ENCODE measurements around the gene PSD.

The PSD gene

DNA sequence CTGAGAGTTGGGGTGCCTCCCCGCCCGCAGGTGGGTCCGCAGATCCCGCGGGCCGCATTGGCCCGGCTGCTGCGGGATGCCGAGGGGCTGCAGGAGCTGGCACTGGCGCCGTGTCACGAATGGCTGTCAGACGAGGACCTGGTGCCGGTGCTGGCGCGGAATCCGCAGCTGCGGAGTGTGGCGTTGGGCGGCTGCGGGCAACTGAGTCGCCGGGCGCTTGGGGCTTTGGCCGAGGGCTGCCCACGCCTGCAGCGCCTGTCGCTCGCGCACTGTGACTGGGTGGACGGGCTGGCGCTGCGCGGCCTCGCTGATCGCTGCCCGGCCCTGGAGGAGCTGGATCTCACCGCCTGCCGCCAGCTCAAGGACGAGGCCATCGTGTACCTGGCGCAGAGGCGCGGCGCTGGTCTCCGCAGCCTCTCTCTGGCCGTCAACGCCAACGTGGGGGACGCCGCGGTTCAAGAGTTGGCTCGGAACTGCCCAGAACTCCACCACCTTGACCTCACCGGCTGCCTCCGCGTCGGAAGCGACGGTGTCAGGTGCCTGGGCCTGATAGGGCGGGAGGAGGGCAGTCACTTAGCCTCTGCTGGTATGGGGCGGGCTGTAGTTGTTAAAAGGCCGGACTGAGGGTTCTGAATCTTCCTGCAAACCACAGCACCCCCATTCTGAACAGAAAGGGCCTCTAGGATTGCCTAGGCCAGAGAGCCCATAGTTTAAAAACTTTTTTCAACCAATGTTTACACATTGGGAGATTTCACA lies 3.4 kb upstream of the PSD start:
- in situ Hi-C loops (cut with MboI; ENCODE audit: low sequenced_read_pairs) = no loop called here

DNA sequence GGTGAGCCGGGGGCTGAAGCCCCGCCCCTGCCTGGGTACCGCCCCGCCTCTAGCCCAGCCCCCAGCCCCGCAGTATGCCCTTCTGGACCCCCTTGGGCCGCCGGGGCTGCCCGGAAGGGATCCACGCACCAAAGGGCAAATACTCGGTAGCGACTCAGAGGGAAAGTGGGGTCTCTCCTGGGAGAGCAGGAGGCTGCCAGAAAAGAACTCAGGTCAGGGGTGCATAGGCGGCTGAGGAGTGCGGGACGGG lies 2.8 kb upstream of the PSD start:
- in situ Hi-C loops (cut with MboI; ENCODE audit: low sequenced_read_pairs) = no loop called here

DNA sequence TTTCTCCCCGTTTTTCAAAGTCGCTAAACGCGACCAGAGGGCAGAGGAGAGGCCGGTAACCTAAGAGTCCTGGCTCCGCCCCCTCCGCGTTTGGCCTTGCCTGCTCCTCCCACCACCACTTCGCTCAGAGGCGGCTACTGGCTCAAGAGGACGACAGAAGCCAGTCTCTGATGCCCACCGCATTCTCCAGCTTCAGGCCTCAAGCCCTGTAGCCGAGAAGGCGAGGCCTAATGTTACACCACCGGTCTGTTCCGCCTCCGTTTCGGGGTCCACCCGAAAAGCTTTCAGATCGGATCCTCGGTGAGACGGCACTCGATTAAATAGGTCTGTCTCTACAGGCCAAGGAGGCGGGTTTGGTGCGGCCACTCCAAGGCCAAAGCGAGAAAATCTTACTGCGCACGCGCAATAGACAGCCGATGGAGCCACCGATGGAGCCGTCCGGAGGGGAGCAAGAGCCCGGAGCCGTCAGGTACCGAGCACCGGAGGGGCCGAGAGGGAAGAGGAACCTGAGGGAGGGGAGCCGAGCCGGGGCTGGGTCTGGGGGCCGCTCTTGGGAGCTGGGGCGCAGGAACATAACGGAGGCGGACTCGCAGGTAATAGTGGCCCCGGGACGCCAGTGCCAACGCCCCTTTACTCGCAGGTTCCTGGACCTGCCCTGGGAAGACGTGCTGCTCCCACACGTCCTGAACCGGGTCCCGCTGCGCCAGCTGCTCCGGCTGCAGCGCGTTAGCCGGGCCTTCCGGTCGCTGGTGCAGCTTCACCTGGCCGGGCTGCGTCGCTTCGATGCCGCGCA lies 2.3 kb upstream of the PSD start, which contains the start of gene FBXL15:
Gene FBXL15 (plus strand): TSS at position 123 of the 793 bp plus-strand sequence. CDS start 294 bp downstream, at position 417.
- in situ Hi-C loops (cut with MboI; ENCODE audit: low sequenced_read_pairs) = no loop called here

GRCh38 chr10:102420181-102420713 lies 1.7 kb upstream of the PSD start:
- in situ Hi-C loops (cut with MboI; ENCODE audit: low sequenced_read_pairs) = no loop called here

- in situ Hi-C loops (cut with MboI; ENCODE audit: low sequenced_read_pairs) = no loop called here
Observed at GRCh38 chr10:102419269-102420180, 940 bp upstream of the PSD start.

DNA sequence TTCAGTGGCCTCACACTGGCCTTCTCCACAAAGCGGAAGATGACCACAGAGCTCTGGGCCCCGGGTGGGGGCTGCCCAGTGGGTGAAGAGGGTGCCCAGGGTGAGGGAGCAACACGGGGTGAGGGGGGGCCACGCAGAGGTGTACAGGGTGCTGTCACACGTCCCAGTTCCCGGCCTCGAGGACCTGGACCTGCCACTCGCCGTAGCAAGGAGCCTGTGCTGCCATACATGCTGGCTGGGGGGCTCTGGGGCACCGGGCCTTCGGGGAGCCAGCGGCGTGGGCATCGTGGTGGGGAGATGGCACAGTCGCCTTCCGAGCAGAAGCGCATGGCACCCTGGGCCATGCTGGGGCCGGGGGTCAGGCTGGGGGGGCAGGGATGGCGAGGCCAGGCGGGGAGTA lies 1.9 kb downstream of the PSD start:
- in situ Hi-C loops (cut with MboI; ENCODE audit: low sequenced_read_pairs) = no loop called here

GRCh38 chr10:102416283-102416682 lies 2.3 kb downstream of the PSD start:
- in situ Hi-C loops (cut with MboI; ENCODE audit: low sequenced_read_pairs) = no loop called here

- in situ Hi-C loops (cut with MboI; ENCODE audit: low sequenced_read_pairs) = no loop called here
Observed at GRCh38 chr10:102414749-102415148, 3.8 kb downstream of the PSD start.

- in situ Hi-C loops (cut with MboI; ENCODE audit: low sequenced_read_pairs) = no loop called here
Observed at GRCh38 chr10:102413806-102414561, 4.6 kb downstream of the PSD start.

GRCh38 chr10:102413053-102413705 lies 5.4 kb downstream of the PSD start:
- in situ Hi-C loops (cut with MboI; ENCODE audit: low sequenced_read_pairs) = no loop called here

GRCh38 chr10:102412293-102412692 lies 6.3 kb downstream of the PSD start:
- in situ Hi-C loops (cut with MboI; ENCODE audit: low sequenced_read_pairs) = no loop called here

- in situ Hi-C loops (cut with MboI; ENCODE audit: low sequenced_read_pairs) = no loop called here
Observed at GRCh38 chr10:102411341-102412255, 7.0 kb downstream of the PSD start.

GRCh38 chr10:102410429-102411073 lies 8.0 kb downstream of the PSD start:
- in situ Hi-C loops (cut with MboI; ENCODE audit: low sequenced_read_pairs) = no loop called here

DNA sequence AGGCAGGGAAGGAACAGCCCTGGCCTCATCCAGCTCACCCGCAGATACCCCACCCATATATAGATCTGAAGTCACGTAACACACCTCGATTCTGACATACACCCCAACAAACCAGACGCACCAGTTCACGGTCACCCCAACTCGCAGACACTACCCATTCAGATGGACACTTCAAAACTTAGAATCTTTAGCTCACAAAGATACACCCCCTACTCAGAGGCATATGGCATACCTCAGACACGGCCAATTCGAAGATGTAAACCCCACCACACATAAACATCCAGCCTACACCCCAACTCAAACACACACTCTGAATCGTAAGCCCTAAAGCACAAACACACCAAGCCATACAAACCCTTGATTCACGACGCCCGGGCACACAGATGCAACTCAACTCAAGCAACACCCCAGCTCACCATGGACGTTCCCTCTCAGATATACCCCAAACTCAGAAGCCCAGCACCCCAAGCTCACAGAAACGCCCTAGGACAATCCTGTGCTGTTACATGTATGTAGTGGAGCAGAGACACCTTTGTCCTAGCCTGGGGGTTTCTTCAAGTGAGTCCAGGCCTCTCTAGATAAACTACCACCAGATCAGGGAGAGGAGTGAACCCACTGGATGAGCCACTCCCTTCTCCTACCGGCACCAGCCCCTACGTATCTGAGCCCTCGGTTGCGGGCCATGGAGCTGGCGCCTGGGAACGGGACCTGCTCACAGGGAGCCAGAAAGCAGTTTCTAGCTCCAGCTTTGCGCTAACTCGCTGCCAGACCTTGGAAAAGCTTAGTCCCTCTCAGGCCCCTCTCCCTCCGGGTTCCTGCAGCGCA lies 8.8 kb downstream of the PSD start:
- in situ Hi-C loops (cut with MboI; ENCODE audit: low sequenced_read_pairs) = no loop called here

- in situ Hi-C loops (cut with MboI; ENCODE audit: low sequenced_read_pairs) = no loop called here
Observed at GRCh38 chr10:102408728-102409603, 9.6 kb downstream of the PSD start.

- in situ Hi-C loops (cut with MboI; ENCODE audit: low sequenced_read_pairs) = no loop called here
Observed at GRCh38 chr10:102408131-102408727, 10.4 kb downstream of the PSD start.

Measured in HL-60/S4 (cell line).